Measurements from ENCODE around the gene CASZ1.

GRCh38 chr1:10735563-10736305 is 60.7 kb downstream of the CASZ1 start:
- TF ChIP-seq CTCF (IDR thresholded peaks at IDR 0.05; ENCODE audit: poor library complexity) (no peak), EZH2phosphoT487 (IDR thresholded peaks at IDR 0.05; ENCODE audit: low read depth, severe bottlenecking, unreplicated experiment) (no peak), EZH2 (IDR thresholded peaks at IDR 0.05; ENCODE audit: borderline replicate concordance) (no peak)

Data from hepatocyte (in vitro differentiated cells).